Measurements from ENCODE around the gene FAM216B. TPM values are rescaled to one million over a fixed set of nuclear protein-coding genes. Genes with fewer than 3 reads are reported as not detected.

Gene FAM216B
- total and polyA plus RNA-seq, 2 experiments from 2014 or later: not detected

DNA sequence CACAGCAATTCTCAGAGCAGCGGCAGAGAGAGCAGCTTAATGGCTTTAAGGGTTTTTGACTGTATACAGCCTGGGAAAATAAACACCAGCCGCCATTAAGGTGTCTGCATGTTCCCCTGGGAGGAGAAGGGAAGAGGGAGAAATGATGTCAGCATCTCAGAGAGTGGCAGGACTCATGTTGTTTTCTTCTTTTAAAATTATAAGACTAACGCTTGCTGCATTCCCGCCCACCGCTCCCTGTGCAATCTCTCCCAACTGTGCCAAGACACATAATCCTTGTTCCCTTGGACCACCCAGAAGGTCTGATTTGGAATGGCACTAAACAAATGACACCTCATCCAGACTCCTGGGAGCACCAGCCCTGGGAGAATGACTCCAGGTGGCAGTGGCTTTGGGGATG, 27.7 kb upstream of the FAM216B start:
- peak in 1 of 2 donors; percentile 13 for DNase-seq (ENCODE audit: low read depth in 1 of 2, low spot score in 1 of 2)
- no peaks in the 10 kb centered on the region for H3K9me3 ChIP-seq (ENCODE audit: low read depth)
- H3K27ac ChIP-seq: no peak overlapping the region
- H3K27me3 ChIP-seq: no peaks in the 10 kb centered on the region
- no peak for TF ChIP-seq CTCF (IDR thresholded peaks at IDR 0.05; ENCODE audit: low read depth, low read length)
- H3K4me1 ChIP-seq (ENCODE audit: low read depth): no peaks in the 10 kb centered on the region
- no peak overlapping the region for H3K4me3 ChIP-seq
- H3K36me3 ChIP-seq: no peaks in the 10 kb centered on the region

DNA sequence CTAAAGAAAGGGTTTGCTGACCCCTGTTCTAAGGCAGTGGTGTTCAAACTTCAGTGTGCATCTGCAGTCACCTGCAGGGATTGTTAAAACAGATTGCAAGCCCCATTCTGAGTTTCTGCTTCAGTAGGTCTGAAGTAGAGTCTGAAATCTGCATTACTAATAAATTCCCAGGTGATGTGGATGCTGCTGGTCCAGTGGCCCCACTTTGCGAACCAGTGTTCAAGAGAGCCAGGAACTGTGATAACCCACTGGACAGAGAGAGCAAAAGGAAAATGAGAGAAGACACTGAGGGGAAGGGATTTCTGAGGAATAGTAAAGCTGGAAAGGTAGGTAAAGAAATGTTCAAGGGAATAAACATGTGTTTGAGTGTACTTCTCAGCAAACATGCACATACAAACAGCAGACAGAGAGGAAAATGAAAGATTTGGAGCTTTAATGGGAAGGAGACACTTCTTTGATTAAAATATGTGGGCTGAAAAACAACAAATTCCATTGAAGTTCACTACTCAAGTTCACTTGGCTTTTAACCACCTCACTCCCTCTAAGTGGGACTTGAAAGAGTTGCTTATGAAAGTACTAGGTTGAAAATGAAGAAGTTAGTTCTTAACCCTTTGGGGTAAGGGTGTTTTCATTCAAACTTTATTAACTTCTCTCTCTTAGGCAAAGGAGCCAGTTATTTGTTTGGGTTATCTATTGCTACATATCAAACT, 26.4 kb upstream of the FAM216B start:
- Histone ChIP-seq H3K4me1 (ENCODE audit: low read depth) (no peaks in the 10 kb centered on the region), H3K27me3 (no peaks in the 10 kb centered on the region), H3K27ac (no peak overlapping the region), H3K36me3 (no peaks in the 10 kb centered on the region), H3K4me3 (no peak overlapping the region), H3K9me3 (ENCODE audit: low read depth) (no peaks in the 10 kb centered on the region)
- no peak for TF ChIP-seq CTCF (IDR thresholded peaks at IDR 0.05; ENCODE audit: low read depth, low read length)
- peak in 1 of 2 donors; percentile 30 for DNase-seq (ENCODE audit: low read depth in 1 of 2, low spot score in 1 of 2)

GRCh38 chr13:42757678-42758420, 23.5 kb upstream of the FAM216B start:
- Histone ChIP-seq H3K4me1 (ENCODE audit: low read depth) (no peaks in the 10 kb centered on the region), H3K27ac (no peak overlapping the region), H3K36me3 (no peaks in the 10 kb centered on the region), H3K27me3 (no peaks in the 10 kb centered on the region), H3K9me3 (ENCODE audit: low read depth) (no peaks in the 10 kb centered on the region), H3K4me3 (no peak overlapping the region)
- no peak for TF ChIP-seq CTCF (IDR thresholded peaks at IDR 0.05; ENCODE audit: low read depth, low read length)
- no peak for DNase-seq (ENCODE audit: low read depth in 1 of 2, low spot score in 1 of 2)

- no peaks in the 10 kb centered on the region for H3K4me1 ChIP-seq (ENCODE audit: low read depth)
- no peaks in the 10 kb centered on the region for H3K36me3 ChIP-seq
- no peak for TF ChIP-seq CTCF (IDR thresholded peaks at IDR 0.05; ENCODE audit: low read depth, low read length)
- H3K4me3 ChIP-seq: no peak overlapping the region
- H3K27ac ChIP-seq: no peak overlapping the region
- H3K27me3 ChIP-seq: no peaks in the 10 kb centered on the region
- DNase-seq (ENCODE audit: low read depth in 1 of 2, low spot score in 1 of 2): no peak
- no peaks in the 10 kb centered on the region for H3K9me3 ChIP-seq (ENCODE audit: low read depth)
These were observed 22.9 kb upstream of the FAM216B start for GRCh38 chr13:42758515-42758914.

DNA sequence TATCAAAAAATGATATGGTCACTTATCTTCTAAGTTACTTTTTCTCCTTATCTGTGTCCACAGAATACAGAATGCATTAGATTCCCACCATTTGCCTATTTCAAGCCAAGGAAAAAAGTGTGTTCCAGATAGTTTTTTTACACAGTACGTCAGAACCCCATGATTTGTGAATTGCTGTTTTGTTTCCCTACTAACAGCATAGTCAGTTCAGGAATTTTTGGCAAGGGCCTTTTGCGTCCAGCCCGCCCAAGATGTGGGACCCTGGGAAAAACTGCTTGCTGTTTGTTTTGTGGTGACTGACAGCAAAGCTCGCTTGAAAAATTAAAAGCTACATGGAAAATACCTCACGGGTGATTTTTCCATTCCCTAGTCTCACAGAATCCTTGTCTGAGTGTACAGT, 20.4 kb upstream of the FAM216B start:
- no peak for TF ChIP-seq CTCF (IDR thresholded peaks at IDR 0.05; ENCODE audit: low read depth, low read length)
- H3K9me3 ChIP-seq (ENCODE audit: low read depth): no peaks in the 10 kb centered on the region
- H3K27me3 ChIP-seq: no peaks in the 10 kb centered on the region
- no peaks in the 10 kb centered on the region for H3K4me1 ChIP-seq (ENCODE audit: low read depth)
- no peak overlapping the region for H3K4me3 ChIP-seq
- H3K27ac ChIP-seq: no peak overlapping the region
- no peaks in the 10 kb centered on the region for H3K36me3 ChIP-seq
- DNase-seq (ENCODE audit: low read depth in 1 of 2, low spot score in 1 of 2): peak in 1 of 2 donors; percentile 92
